ENCODE data around the gene JPH3. TPM values are rescaled to one million over a fixed set of nuclear protein-coding genes. Genes with fewer than 3 reads are reported as not detected.

JPH3 gene
- total RNA-seq, 1 experiment from 2014 or later, result 39.0 TPM

DNA sequence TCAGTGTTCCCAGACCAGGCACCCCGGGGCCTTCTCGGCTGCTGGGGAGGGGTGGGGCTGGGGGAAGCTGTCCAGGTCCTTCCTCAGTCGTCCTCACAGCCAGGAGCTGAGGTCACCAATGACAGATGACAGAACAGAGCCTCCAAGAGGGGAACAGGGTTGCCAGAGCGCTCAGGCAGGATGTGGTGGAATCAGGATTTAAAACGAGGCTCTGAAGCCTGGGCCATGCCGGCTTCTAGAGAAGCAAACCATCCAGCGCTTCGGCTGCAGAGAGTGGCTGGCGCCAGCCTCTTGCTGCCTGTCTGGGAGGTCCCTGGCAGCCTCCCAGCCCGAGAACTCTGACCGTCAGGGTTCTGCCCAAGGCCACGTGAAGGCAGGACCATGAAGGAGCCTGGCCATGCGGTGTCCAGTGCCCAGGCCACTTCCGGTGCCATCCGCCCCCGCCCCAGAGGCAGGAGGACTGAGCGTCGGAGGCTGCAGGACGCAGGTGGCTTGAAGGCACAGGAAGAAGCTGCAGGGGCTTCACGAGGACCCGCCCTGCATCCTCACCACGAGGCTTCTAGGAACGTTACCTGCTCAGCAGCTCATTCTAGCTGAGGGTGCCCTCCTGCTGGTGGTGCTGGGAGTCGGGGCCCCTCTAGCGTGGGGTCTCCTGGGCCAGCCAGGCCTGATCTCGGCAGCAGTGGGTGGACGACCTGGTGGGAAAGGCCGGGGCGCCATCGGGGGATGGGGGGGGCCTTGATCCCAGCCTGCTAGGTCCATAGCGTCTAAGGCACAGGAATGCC lies 85.0 kb downstream of the JPH3 start:
- Mint-ChIP-seq H3K27me3 (ENCODE audit: low read depth) (no peaks in the 10 kb centered on the region), H3K4me3 (no peak overlapping the region), H3K36me3 (no peaks in the 10 kb centered on the region; the same call in 1 of the 2 replicates), H3K27ac (no peak overlapping the region), H3K4me1 (no peaks in the 10 kb centered on the region), H3K9me3 (no peaks in the 10 kb centered on the region)
- ATAC-seq, result no peak
- TF ChIP-seq, protein P1, sequence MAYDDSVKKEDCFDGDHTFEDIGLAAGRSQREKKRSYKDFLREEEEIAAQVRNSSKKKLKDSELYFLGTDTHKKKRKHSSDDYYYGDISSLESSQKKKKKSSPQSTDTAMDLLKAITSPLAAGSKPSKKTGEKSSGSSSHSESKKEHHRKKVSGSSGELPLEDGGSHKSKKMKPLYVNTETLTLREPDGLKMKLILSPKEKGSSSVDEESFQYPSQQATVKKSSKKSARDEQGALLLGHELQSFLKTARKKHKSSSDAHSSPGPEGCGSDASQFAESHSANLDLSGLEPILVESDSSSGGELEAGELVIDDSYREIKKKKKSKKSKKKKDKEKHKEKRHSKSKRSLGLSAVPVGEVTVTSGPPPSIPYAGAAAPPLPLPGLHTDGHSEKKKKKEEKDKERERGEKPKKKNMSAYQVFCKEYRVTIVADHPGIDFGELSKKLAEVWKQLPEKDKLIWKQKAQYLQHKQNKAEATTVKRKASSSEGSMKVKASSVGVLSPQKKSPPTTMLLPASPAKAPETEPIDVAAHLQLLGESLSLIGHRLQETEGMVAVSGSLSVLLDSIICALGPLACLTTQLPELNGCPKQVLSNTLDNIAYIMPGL (CRISPR knock-in tag; IDR thresholded peaks at IDR 0.05), result no peak
- ChIA-PET CTCF (no interaction called here), POLR2A (no interaction called here)
- DNase-seq (ENCODE audit: low spot score), result no peak

DNA sequence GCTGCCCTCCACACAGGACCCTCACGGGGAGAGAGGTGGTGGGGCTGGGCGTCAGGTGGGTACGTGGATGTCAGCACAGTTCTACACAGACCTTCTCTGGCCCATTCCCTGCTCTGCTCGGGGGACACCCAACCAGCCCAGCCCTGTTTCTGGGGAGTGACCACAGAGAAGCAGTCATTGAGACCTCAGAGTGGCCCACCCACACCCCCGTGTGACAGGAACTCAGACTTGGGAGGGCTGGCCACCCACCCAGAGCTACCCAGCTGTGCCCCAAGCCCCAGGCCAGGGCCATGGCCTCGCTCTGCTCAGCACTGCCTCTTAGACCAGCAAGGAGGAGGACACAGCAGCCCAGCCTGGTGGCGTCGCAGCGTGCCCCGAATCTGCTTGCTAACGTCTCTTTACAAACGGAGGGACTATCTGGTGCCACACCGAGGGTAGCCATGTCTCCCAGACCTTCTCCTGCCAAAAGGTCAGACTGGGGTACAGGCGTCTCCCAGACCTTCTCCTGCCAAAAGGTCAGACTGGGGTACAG lies 85.8 kb downstream of the JPH3 start:
- ChIA-PET POLR2A (no interaction called here), CTCF (no interaction called here)
- no peaks in the 10 kb centered on the region for H3K27me3 Mint-ChIP-seq (ENCODE audit: low read depth)
- no peaks in the 10 kb centered on the region; the same call in 1 of the 2 replicates for H3K36me3 Mint-ChIP-seq
- ATAC-seq (no peak), DNase-seq (ENCODE audit: low spot score) (no peak)
- H3K4me1 Mint-ChIP-seq, result no peaks in the 10 kb centered on the region
- TF ChIP-seq, protein P2, sequence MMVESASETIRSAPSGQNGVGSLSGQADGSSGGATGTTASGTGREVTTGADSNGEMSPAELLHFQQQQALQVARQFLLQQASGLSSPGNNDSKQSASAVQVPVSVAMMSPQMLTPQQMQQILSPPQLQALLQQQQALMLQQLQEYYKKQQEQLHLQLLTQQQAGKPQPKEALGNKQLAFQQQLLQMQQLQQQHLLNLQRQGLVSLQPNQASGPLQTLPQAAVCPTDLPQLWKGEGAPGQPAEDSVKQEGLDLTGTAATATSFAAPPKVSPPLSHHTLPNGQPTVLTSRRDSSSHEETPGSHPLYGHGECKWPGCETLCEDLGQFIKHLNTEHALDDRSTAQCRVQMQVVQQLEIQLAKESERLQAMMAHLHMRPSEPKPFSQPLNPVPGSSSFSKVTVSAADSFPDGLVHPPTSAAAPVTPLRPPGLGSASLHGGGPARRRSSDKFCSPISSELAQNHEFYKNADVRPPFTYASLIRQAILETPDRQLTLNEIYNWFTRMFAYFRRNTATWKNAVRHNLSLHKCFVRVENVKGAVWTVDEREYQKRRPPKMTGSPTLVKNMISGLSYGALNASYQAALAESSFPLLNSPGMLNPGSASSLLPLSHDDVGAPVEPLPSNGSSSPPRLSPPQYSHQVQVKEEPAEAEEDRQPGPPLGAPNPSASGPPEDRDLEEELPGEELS (CRISPR knock-in tag; IDR thresholded peaks at IDR 0.05), result no peak
- TF ChIP-seq ZNF423 (CRISPR knock-in tag; IDR thresholded peaks at IDR 0.05) (no peak), SP1 (CRISPR knock-in tag; conservative IDR thresholded peaks at IDR 0.05) (no peak), NR2C2 (CRISPR knock-in tag; IDR thresholded peaks at IDR 0.05) (no peak), ETV6 (CRISPR knock-in tag; IDR thresholded peaks at IDR 0.05) (no peak), TEAD1 (CRISPR knock-in tag; IDR thresholded peaks at IDR 0.05) (no peak), FOXJ3 (CRISPR knock-in tag; IDR thresholded peaks at IDR 0.05; ENCODE audit: borderline replicate concordance) (no peak), MXD4 (CRISPR knock-in tag; IDR thresholded peaks at IDR 0.05; ENCODE audit: borderline replicate concordance) (no peak), ZNF121 (CRISPR knock-in tag; IDR thresholded peaks at IDR 0.05) (no peak), CBFB (CRISPR knock-in tag; IDR thresholded peaks at IDR 0.05; ENCODE audit: low read depth) (no peak), GABPB1 (CRISPR knock-in tag; IDR thresholded peaks at IDR 0.05) (no peak), ELF4 (CRISPR knock-in tag; IDR thresholded peaks at IDR 0.05; ENCODE audit: low read depth) (no peak), FOXP1 (CRISPR knock-in tag; IDR thresholded peaks at IDR 0.05; ENCODE audit: borderline replicate concordance) (no peak)
- TF ChIP-seq, protein P3, sequence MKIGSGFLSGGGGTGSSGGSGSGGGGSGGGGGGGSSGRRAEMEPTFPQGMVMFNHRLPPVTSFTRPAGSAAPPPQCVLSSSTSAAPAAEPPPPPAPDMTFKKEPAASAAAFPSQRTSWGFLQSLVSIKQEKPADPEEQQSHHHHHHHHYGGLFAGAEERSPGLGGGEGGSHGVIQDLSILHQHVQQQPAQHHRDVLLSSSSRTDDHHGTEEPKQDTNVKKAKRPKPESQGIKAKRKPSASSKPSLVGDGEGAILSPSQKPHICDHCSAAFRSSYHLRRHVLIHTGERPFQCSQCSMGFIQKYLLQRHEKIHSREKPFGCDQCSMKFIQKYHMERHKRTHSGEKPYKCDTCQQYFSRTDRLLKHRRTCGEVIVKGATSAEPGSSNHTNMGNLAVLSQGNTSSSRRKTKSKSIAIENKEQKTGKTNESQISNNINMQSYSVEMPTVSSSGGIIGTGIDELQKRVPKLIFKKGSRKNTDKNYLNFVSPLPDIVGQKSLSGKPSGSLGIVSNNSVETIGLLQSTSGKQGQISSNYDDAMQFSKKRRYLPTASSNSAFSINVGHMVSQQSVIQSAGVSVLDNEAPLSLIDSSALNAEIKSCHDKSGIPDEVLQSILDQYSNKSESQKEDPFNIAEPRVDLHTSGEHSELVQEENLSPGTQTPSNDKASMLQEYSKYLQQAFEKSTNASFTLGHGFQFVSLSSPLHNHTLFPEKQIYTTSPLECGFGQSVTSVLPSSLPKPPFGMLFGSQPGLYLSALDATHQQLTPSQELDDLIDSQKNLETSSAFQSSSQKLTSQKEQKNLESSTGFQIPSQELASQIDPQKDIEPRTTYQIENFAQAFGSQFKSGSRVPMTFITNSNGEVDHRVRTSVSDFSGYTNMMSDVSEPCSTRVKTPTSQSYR (CRISPR knock-in tag; IDR thresholded peaks at IDR 0.05), result no peak
- TF ChIP-seq, protein P1 (CRISPR knock-in tag; IDR thresholded peaks at IDR 0.05), result no peak
- TF ChIP-seq, protein P4, sequence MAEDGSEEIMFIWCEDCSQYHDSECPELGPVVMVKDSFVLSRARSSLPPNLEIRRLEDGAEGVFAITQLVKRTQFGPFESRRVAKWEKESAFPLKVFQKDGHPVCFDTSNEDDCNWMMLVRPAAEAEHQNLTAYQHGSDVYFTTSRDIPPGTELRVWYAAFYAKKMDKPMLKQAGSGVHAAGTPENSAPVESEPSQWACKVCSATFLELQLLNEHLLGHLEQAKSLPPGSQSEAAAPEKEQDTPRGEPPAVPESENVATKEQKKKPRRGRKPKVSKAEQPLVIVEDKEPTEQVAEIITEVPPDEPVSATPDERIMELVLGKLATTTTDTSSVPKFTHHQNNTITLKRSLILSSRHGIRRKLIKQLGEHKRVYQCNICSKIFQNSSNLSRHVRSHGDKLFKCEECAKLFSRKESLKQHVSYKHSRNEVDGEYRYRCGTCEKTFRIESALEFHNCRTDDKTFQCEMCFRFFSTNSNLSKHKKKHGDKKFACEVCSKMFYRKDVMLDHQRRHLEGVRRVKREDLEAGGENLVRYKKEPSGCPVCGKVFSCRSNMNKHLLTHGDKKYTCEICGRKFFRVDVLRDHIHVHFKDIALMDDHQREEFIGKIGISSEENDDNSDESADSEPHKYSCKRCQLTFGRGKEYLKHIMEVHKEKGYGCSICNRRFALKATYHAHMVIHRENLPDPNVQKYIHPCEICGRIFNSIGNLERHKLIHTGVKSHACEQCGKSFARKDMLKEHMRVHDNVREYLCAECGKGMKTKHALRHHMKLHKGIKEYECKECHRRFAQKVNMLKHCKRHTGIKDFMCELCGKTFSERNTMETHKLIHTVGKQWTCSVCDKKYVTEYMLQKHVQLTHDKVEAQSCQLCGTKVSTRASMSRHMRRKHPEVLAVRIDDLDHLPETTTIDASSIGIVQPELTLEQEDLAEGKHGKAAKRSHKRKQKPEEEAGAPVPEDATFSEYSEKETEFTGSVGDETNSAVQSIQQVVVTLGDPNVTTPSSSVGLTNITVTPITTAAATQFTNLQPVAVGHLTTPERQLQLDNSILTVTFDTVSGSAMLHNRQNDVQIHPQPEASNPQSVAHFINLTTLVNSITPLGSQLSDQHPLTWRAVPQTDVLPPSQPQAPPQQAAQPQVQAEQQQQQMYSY (CRISPR knock-in tag; IDR thresholded peaks at IDR 0.05), result no peak
- H3K9me3 Mint-ChIP-seq, result no peaks in the 10 kb centered on the region
- no peak overlapping the region for H3K27ac Mint-ChIP-seq
- no peak overlapping the region for H3K4me3 Mint-ChIP-seq
